Effector memory CD4-positive, alpha-beta T cell (primary cell): ENCODE data around the gene OR10A2.

ENCODE experiments used
- DNase-seq, 3 donors: peaks; one replicate each; pipeline ENCODE4 v3.0.0-alpha.2; 2020
- H3K27ac ChIP-seq: 2 replicates; pipeline ENCODE4 v1.7.0; 2013; ENCODE audit warnings: mild to moderate bottlenecking, low read length, moderate library complexity; ENCODE audit not compliant: insufficient read depth, poor library complexity, severe bottlenecking
- H3K27me3 ChIP-seq: replicated peaks from 2 replicates; pipeline ENCODE4 v1.7.0; 2013; ENCODE audit warnings: mild to moderate bottlenecking, low read length; ENCODE audit not compliant: insufficient read depth, control insufficient read depth, poor library complexity, severe bottlenecking
- H3K36me3 ChIP-seq: 2 replicates; pipeline ENCODE4 v1.7.0; 2013; ENCODE audit warnings: mild to moderate bottlenecking, low read length, moderate library complexity; ENCODE audit not compliant: control insufficient read depth, insufficient read depth
- H3K4me1 ChIP-seq: 2 replicates; pipeline ENCODE4 v1.7.0; 2013; ENCODE audit warnings: low read length, mild to moderate bottlenecking; ENCODE audit not compliant: control insufficient read depth, insufficient read depth, poor library complexity, severe bottlenecking
- H3K4me3 ChIP-seq: 2 replicates; pipeline ENCODE4 v1.7.0; 2013; ENCODE audit warnings: low read length, low read depth, mild to moderate bottlenecking; ENCODE audit not compliant: insufficient read depth, poor library complexity, severe bottlenecking
- H3K9me3 ChIP-seq: 2 replicates; pipeline ENCODE4 v1.7.0; 2013; ENCODE audit warnings: mild to moderate bottlenecking, low read length, moderate library complexity; ENCODE audit not compliant: control insufficient read depth
- total RNA-seq, 3 donors: gene quantifications; one replicate each; lab custom pipeline; 2026; lab: John Stamatoyannopoulos, UW

Gene OR10A2, protein sequence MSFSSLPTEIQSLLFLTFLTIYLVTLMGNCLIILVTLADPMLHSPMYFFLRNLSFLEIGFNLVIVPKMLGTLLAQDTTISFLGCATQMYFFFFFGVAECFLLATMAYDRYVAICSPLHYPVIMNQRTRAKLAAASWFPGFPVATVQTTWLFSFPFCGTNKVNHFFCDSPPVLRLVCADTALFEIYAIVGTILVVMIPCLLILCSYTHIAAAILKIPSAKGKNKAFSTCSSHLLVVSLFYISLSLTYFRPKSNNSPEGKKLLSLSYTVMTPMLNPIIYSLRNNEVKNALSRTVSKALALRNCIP
- total RNA-seq, result 0 reads per million in 3 donors

DNA sequence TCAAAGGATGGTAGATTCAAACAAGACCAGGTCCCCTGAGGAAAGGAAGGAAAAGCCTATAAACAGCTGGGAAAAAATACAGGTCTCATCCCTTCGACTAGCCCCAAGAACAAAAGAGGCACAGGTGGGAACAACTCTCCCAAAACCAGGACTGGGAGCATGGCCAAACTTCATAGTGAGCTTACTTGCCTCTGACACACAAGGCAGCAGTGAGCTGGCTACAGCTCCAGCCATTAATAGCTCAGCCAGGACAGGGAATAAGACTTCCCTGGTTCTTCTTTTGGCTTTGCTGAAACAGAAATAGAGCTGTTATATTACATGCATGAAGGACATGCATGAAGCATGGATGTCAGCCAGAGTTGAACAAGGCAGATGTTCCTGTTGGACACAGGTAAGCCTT, at the start of gene OR10A2:
Gene OR10A2 (plus strand): TSS at position 97 of the 400 bp plus-strand sequence. CDS start 6,698 bp downstream, outside the sequence.
- no peak within 1 kb of the TSS for H3K27ac ChIP-seq
- no peak for DNase-seq
- H3K4me3 ChIP-seq, result no peak within 1 kb of the TSS
- no peaks in the 10 kb centered on the region for H3K9me3 ChIP-seq
- no peaks in the 10 kb centered on the region for H3K4me1 ChIP-seq
- no peaks in the 10 kb centered on the region for H3K27me3 ChIP-seq
- H3K36me3 ChIP-seq, result no peaks in the 10 kb centered on the region

DNA sequence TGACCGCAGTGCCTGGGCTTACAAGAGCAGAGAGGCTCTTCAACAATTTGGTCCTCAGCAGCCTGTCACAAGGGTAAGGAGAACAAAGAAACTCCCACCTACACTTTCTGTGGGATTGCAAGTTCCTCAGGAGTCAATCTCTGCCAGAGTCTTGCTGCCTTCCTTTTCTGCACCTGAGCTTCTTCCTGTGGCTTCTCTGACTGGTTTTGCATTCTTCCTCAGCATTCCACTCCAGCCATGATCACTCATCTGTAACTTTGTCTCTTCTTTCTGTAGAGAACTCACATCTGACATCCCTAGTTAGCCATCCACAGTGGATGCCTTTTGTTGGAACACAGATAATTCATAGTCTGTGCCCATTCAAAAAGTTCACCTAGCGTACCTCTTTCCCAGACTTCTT, 49.2 kb upstream of the OR10A2 start:
- no peak overlapping the region for H3K27ac ChIP-seq
- H3K9me3 ChIP-seq, result no peaks in the 10 kb centered on the region
- H3K27me3 ChIP-seq, result no peaks in the 10 kb centered on the region
- DNase-seq, result no peak
- no peak overlapping the region for H3K4me3 ChIP-seq
- H3K36me3 ChIP-seq, result no peaks in the 10 kb centered on the region
- H3K4me1 ChIP-seq, result no peaks in the 10 kb centered on the region

DNA sequence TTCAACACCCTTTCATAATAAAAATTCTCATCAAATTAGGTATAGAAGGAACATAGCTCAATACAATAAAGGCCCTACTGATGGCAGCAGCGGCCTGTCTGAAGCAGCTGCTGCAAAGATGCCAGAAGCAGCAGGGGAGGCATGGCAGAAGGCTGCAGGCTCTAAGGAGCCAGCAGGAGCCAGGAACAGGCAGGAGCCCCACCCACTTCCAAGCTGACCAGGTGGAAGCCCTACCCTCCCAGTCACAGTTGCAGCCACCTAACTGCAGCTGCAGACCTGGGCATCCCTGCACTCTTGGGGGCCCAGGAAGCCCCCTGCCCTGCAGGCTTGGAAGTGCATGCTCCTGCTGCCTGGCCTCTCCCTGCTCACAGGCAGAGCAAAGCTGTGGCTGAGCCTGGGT, 45.2 kb upstream of the OR10A2 start:
- H3K27me3 ChIP-seq, result no peaks in the 10 kb centered on the region
- no peak overlapping the region for H3K27ac ChIP-seq
- DNase-seq, result no peak
- no peaks in the 10 kb centered on the region for H3K9me3 ChIP-seq
- H3K4me1 ChIP-seq, result no peaks in the 10 kb centered on the region
- H3K36me3 ChIP-seq, result no peaks in the 10 kb centered on the region
- H3K4me3 ChIP-seq, result no peak overlapping the region

DNA sequence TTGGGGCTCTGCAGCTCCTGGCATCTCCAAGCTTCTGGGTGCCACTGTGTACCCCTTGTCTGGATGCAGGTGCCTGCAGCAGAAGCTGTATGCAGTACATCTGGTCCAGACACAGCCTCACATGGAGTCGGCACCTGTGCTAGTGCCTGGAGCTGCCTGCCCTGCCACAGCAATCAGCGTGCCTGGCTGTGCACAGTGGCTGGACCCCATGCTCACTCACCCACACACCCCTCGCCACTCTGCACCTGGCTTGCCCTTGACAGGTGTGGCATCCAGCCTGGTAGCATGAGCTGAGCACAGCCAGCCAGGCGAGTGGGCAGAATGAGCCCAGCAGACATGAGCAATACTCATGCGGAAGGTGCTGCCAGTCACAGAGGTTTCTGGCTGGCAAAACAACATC, 43.9 kb upstream of the OR10A2 start:
- H3K4me1 ChIP-seq, result no peaks in the 10 kb centered on the region
- H3K27me3 ChIP-seq, result no peaks in the 10 kb centered on the region
- H3K27ac ChIP-seq, result no peak overlapping the region
- DNase-seq, result no peak
- no peaks in the 10 kb centered on the region for H3K9me3 ChIP-seq
- H3K4me3 ChIP-seq, result no peak overlapping the region
- no peaks in the 10 kb centered on the region for H3K36me3 ChIP-seq

DNA sequence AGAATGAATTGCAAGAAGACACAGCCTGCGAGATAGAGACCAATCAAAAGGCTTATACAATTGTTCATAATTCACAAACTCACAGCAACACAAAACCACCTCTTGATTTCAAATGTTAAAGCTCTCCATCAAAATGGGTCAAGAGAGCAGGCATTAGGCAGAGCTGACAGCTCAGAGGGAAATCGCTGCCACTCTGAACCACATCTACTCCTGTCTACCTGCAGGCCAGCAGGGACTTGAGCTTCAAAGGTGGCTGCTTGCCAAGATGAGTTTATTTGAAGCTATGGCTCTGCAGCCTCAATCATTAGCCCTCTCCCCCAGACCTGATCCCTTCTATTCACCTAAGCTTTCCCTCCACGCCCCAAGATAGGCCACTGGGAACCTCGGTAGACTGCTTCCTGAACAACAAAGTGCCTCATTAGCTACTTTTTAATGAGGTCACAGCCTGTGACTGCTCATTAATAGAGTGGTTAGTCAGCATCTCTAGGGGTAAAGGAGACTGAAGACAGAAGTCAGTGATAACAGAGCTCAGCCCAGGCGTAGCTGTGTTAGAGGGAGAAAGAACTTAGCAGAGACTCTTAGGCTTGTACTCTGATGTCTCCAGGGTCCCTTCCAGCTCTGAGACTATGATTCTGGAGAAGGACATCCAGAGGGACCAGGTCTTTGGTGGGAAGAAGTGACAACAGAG, 38.6 kb upstream of the OR10A2 start:
- DNase-seq, result no peak
- H3K27me3 ChIP-seq, result no peaks in the 10 kb centered on the region
- no peak overlapping the region for H3K4me3 ChIP-seq
- H3K9me3 ChIP-seq, result no peaks in the 10 kb centered on the region
- H3K27ac ChIP-seq, result no peak overlapping the region
- no peaks in the 10 kb centered on the region for H3K4me1 ChIP-seq
- no peaks in the 10 kb centered on the region for H3K36me3 ChIP-seq

DNA sequence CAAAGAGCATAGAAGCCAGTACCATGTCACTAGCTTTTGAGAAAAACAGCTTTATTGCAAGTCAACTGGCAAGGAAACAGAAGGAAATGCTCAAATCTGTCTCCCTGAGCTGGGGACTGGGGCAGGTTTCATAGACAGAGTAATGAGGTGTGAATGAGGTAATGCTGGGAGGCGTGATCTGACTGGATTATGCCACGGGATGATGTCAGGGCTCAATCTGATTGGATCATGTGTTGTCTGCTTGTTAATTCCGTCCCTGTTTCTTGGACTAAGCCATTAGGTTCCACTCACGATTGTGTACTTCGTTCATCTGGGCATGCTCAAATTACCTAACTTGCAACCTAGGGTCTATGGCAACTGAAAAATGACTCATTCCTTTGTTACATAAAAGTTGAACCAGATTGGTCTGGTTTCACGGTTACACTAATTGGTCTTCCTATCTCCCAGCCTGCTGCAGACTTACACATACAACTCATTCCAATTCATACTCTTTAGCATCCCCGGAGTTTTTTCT, 37.6 kb upstream of the OR10A2 start:
- H3K4me1 ChIP-seq, result no peaks in the 10 kb centered on the region
- H3K4me3 ChIP-seq, result no peak overlapping the region
- H3K27ac ChIP-seq, result no peak overlapping the region
- no peak for DNase-seq
- H3K36me3 ChIP-seq, result no peaks in the 10 kb centered on the region
- no peaks in the 10 kb centered on the region for H3K9me3 ChIP-seq
- H3K27me3 ChIP-seq, result no peaks in the 10 kb centered on the region

DNA sequence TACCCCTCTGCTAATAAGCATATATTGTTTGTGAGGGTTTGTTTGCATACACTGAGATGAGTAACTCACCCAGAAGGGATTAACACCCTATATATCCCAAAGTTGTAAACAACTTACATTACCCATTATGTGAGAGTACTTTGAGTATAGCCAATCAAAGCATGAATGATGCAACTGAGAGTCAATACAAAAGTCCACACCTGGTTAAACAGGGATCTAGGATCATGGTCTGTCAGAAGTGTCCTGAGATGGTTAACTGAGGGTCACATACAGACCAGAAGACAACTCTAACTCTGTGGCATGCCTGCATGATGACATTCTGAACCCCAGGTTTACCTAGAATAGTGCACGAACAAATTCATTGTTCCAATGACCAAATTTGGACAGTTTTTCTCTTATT, 34.8 kb upstream of the OR10A2 start:
- no peak overlapping the region for H3K4me3 ChIP-seq
- H3K9me3 ChIP-seq, result no peaks in the 10 kb centered on the region
- H3K27me3 ChIP-seq, result peaks cover 5% of the 10 kb centered on the region
- H3K27ac ChIP-seq, result no peak overlapping the region
- H3K4me1 ChIP-seq, result no peaks in the 10 kb centered on the region
- H3K36me3 ChIP-seq, result no peaks in the 10 kb centered on the region
- DNase-seq, result no peak

DNA sequence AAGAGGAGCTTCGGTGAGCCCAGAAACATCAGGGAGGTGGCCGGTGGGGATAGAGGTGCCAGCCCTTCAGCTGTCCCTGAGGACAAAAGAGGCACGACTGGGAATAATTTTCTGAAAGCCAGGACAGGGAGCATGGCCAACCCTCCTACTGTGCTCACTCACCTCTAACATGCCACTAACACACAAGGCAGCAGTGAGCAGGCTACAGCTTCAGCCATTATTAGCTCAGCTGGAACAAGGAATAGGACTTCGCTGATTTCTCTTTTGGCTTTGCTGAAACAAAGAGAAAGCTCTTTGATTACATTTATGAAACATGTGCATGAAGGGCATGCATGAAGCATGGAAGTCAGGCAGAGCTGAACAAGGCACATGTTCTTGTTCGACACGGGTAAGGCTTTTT, 29.5 kb upstream of the OR10A2 start:
- Histone ChIP-seq H3K4me3 (no peak overlapping the region), H3K36me3 (no peaks in the 10 kb centered on the region), H3K9me3 (no peaks in the 10 kb centered on the region), H3K27me3 (peaks cover 5% of the 10 kb centered on the region), H3K27ac (no peak overlapping the region), H3K4me1 (no peaks in the 10 kb centered on the region)
- DNase-seq, result no peak

DNA sequence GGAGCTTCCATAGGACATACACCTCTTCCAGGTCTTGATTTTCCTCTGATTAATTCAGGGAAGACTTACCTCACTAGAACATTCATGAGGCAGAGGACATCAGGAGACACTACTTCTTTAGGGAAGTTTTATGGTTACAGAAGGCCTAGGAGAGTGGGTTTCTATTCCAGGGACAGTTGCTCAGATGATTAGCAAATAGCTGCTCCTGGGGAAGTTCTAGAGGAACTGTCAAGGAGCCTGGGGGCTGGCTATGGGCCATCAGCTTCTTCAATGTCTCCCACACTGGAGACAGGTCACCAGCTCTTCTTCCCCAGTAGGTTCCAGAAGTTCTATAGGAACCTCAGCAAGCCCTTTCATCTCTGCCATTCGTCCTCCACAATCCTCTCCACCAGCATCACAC, 28.8 kb upstream of the OR10A2 start:
- Histone ChIP-seq H3K9me3 (no peaks in the 10 kb centered on the region), H3K4me3 (no peak overlapping the region)
- DNase-seq, result no peak

DNA sequence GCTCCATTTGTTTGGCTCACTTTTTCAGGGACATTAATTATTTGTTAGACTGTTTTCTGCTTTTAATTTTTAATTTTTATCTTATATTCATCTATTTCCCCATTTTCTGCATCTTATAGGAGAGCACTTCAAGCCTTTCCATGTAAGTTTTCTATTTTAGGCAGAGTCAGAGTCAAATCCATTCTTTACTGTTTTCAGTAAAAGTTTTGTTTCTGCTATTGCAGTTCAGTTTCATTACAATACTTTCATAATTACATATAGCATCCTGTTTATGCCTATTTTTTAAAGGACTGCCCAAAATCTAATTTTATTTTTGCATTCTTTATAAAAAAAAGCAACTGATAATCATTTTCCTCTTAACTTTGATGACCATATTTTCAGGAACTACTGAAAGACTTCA, 21.2 kb upstream of the OR10A2 start:
- Histone ChIP-seq H3K27ac (no peak overlapping the region), H3K36me3 (no peaks in the 10 kb centered on the region), H3K27me3 (no peaks in the 10 kb centered on the region), H3K9me3 (no peaks in the 10 kb centered on the region), H3K4me1 (no peaks in the 10 kb centered on the region), H3K4me3 (no peak overlapping the region)
- DNase-seq, result no peak

More for the DNA sequence above, 28.8 kb upstream of the OR10A2 start:
- no peaks in the 10 kb centered on the region for H3K36me3 ChIP-seq
- no peaks in the 10 kb centered on the region for H3K4me1 ChIP-seq
- no peak overlapping the region for H3K27ac ChIP-seq
- H3K27me3 ChIP-seq, result peaks cover 5% of the 10 kb centered on the region
